H1 (cell line): ENCODE data around the gene SOAT2. TPM values are rescaled to one million over a fixed set of nuclear protein-coding genes. Genes with fewer than 3 reads are reported as not detected.

Experiments used
- CEBPB ChIP-seq: IDR thresholded peaks from 2 replicates; pipeline ENCODE4 v1.6.1; 2012; ENCODE audit warnings: low read depth, low read length
- CREB1 ChIP-seq: IDR thresholded peaks from 2 replicates; pipeline ENCODE4 v1.6.1; 2012; ENCODE audit warnings: inconsistent platforms
- KDM5A ChIP-seq: fragments of 200-600 bp; IDR thresholded peaks from 2 replicates; pipeline ENCODE4 v1.7.1; 2012; ENCODE audit warnings: mild to moderate bottlenecking, low read length, inconsistent platforms, mixed read lengths
- NANOG ChIP-seq: IDR thresholded peaks from 2 replicates; pipeline ENCODE4 v1.6.1; 2011; ENCODE audit warnings: low read length, low read depth, mild to moderate bottlenecking, inconsistent platforms; ENCODE audit not compliant: insufficient read depth, poor library complexity, severe bottlenecking
- RFX5 ChIP-seq: IDR thresholded peaks from 2 replicates; pipeline ENCODE4 v1.6.1; 2011; ENCODE audit warnings: low read depth, low read length, improper control_type of control experiment, borderline replicate concordance
- TAF7 ChIP-seq: optimal IDR thresholded peaks from 2 replicates; pipeline ENCODE3; 2011; ENCODE audit warnings: low read depth, mild to moderate bottlenecking, inconsistent platforms, low read length, moderate library complexity, borderline replicate concordance
- TCF12 ChIP-seq: IDR thresholded peaks from 2 replicates; pipeline ENCODE4 v1.6.1; 2011; ENCODE audit warnings: low read depth, mild to moderate bottlenecking, low read length
- polyA plus RNA-seq, 7 experiments: library from polyadenylated mRNA; depleted of rRNA in 3 of 7; stranded (reverse) in 5 of 7; unstranded in 2 of 7; fragments of >200 nt in 5 of 7; fragments of 200-250 nt in 2 of 7; gene quantifications; 1 replicate in 5 of 7; 2 replicates in 1 of 7; 4 replicates in 1 of 7; pipeline versions ENCODE4 v1.2.1 to v1.2.3, GENCODE V29; 2011 to 2013; ENCODE audit warnings: missing spikeins in 2 of 7, mixed read lengths in 2 of 7
- total RNA-seq: library from RNA; stranded (reverse); fragmentation: NEBNext Ultra II Directional; extraction: Animal tissue kit (Norgen Biotek cat#: 25700); gene quantifications from 2 replicates; pipeline ENCODE4 v1.2.1, GENCODE V29; 2021
- TF ChIP-seq, protein P1 (sequence below): fragments of 300-600 bp; sonication (generic); IDR thresholded peaks from 2 replicates; pipeline ENCODE4 v1.7.1; 2012; ENCODE audit warnings: low read length, moderate library complexity, mild to moderate bottlenecking, inconsistent platforms; ENCODE audit not compliant: insufficient replicate concordance

The SOAT2 gene
- total and polyA plus RNA-seq, 2 of the 8 experiments (the other 6 are each of a cell fraction or from before 2014, with no cell fraction given): 0.08 TPM; not detected in 1

DNA sequence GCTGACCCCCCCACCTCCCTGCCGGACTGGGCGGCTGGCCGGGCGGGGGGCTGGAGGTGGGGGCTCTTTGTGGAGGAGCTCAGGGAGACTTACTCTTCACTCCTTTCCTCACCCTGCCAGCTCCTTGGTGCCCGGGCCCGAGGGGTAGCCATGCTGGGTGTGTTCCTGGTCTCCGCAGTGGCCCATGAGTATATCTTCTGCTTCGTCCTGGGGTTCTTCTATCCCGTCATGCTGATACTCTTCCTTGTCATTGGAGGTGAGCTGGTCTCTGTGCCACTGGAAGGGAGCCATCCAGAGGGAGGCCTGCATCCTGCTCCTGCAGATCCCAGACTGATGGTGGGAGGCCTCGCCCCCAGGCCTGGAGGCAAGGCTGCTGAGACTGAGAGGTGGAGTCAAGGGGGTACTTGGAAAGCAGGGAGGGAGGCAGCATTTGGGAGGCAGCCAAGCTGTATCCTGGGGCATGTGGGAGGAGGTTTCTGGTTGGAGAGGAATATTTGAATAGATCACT lies 19.7 kb downstream of the SOAT2 start (continued):
- TF ChIP-seq, protein P1, sequence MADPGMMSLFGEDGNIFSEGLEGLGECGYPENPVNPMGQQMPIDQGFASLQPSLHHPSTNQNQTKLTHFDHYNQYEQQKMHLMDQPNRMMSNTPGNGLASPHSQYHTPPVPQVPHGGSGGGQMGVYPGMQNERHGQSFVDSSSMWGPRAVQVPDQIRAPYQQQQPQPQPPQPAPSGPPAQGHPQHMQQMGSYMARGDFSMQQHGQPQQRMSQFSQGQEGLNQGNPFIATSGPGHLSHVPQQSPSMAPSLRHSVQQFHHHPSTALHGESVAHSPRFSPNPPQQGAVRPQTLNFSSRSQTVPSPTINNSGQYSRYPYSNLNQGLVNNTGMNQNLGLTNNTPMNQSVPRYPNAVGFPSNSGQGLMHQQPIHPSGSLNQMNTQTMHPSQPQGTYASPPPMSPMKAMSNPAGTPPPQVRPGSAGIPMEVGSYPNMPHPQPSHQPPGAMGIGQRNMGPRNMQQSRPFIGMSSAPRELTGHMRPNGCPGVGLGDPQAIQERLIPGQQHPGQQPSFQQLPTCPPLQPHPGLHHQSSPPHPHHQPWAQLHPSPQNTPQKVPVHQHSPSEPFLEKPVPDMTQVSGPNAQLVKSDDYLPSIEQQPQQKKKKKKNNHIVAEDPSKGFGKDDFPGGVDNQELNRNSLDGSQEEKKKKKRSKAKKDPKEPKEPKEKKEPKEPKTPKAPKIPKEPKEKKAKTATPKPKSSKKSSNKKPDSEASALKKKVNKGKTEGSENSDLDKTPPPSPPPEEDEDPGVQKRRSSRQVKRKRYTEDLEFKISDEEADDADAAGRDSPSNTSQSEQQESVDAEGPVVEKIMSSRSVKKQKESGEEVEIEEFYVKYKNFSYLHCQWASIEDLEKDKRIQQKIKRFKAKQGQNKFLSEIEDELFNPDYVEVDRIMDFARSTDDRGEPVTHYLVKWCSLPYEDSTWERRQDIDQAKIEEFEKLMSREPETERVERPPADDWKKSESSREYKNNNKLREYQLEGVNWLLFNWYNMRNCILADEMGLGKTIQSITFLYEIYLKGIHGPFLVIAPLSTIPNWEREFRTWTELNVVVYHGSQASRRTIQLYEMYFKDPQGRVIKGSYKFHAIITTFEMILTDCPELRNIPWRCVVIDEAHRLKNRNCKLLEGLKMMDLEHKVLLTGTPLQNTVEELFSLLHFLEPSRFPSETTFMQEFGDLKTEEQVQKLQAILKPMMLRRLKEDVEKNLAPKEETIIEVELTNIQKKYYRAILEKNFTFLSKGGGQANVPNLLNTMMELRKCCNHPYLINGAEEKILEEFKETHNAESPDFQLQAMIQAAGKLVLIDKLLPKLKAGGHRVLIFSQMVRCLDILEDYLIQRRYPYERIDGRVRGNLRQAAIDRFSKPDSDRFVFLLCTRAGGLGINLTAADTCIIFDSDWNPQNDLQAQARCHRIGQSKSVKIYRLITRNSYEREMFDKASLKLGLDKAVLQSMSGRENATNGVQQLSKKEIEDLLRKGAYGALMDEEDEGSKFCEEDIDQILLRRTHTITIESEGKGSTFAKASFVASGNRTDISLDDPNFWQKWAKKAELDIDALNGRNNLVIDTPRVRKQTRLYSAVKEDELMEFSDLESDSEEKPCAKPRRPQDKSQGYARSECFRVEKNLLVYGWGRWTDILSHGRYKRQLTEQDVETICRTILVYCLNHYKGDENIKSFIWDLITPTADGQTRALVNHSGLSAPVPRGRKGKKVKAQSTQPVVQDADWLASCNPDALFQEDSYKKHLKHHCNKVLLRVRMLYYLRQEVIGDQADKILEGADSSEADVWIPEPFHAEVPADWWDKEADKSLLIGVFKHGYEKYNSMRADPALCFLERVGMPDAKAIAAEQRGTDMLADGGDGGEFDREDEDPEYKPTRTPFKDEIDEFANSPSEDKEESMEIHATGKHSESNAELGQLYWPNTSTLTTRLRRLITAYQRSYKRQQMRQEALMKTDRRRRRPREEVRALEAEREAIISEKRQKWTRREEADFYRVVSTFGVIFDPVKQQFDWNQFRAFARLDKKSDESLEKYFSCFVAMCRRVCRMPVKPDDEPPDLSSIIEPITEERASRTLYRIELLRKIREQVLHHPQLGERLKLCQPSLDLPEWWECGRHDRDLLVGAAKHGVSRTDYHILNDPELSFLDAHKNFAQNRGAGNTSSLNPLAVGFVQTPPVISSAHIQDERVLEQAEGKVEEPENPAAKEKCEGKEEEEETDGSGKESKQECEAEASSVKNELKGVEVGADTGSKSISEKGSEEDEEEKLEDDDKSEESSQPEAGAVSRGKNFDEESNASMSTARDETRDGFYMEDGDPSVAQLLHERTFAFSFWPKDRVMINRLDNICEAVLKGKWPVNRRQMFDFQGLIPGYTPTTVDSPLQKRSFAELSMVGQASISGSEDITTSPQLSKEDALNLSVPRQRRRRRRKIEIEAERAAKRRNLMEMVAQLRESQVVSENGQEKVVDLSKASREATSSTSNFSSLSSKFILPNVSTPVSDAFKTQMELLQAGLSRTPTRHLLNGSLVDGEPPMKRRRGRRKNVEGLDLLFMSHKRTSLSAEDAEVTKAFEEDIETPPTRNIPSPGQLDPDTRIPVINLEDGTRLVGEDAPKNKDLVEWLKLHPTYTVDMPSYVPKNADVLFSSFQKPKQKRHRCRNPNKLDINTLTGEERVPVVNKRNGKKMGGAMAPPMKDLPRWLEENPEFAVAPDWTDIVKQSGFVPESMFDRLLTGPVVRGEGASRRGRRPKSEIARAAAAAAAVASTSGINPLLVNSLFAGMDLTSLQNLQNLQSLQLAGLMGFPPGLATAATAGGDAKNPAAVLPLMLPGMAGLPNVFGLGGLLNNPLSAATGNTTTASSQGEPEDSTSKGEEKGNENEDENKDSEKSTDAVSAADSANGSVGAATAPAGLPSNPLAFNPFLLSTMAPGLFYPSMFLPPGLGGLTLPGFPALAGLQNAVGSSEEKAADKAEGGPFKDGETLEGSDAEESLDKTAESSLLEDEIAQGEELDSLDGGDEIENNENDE: no peak
- TF ChIP-seq RFX5: no peak
- no peak for TF ChIP-seq KDM5A
- TF ChIP-seq TAF7: no peak
- TF ChIP-seq CEBPB: no peak
- no peak for TF ChIP-seq CREB1
- TF ChIP-seq NANOG: no peak
- no peak for TF ChIP-seq TCF12
